ENCODE results near the gene ZNF672.
"Not testable (repeated sequence)": the region's sequence is repeated elsewhere in the genome, so short reads cannot be mapped to it uniquely, and the experiment has no call there.

ZNF672 gene

GRCh38 chr1:248837781-248838356 is at the start of gene ZNF672:
ZNF672 (plus strand) TSS chr1:248838224; CDS start chr1:248847275, 9,051 bp downstream.
- peak; percentile 90 for DNase-seq

- DNase-seq: no peak
Observed at GRCh38 chr1:248788327-248788726, 49.7 kb upstream of the ZNF672 start.

- DNase-seq: not testable (repeated sequence)
Observed at GRCh38 chr1:248789337-248789736, 48.7 kb upstream of the ZNF672 start.

GRCh38 chr1:248790456-248790855 is 47.6 kb upstream of the ZNF672 start:
- no peak for DNase-seq

GRCh38 chr1:248791010-248791409 is 47.0 kb upstream of the ZNF672 start:
- DNase-seq: no peak

- no peak for DNase-seq
Observed at GRCh38 chr1:248792342-248792741, 45.7 kb upstream of the ZNF672 start.

- no peak for DNase-seq
Observed at GRCh38 chr1:248793592-248793991, 44.4 kb upstream of the ZNF672 start.

- DNase-seq: not testable (repeated sequence)
Observed at GRCh38 chr1:248794663-248795062, 43.4 kb upstream of the ZNF672 start.

GRCh38 chr1:248798791-248799190 is 39.2 kb upstream of the ZNF672 start:
- DNase-seq: no peak

- no peak for DNase-seq
Observed at GRCh38 chr1:248800459-248800858, 37.6 kb upstream of the ZNF672 start.

- DNase-seq: no peak
Observed at GRCh38 chr1:248802454-248802853, 35.6 kb upstream of the ZNF672 start.

- not testable (repeated sequence) for DNase-seq
Observed at GRCh38 chr1:248803501-248803900, 34.5 kb upstream of the ZNF672 start.

GRCh38 chr1:248804771-248805681 is 33.0 kb upstream of the ZNF672 start:
- no peak for DNase-seq

- DNase-seq: no peak
Observed at GRCh38 chr1:248805876-248806275, 32.1 kb upstream of the ZNF672 start.

GRCh38 chr1:248807067-248807737 is 30.8 kb upstream of the ZNF672 start:
- DNase-seq: peak; percentile 25

GRCh38 chr1:248808876-248809275 is 29.1 kb upstream of the ZNF672 start:
- DNase-seq: no peak

GRCh38 chr1:248810000-248810726 is 27.9 kb upstream of the ZNF672 start:
- DNase-seq: no peak

GRCh38 chr1:248810727-248811513 is 27.1 kb upstream of the ZNF672 start:
- DNase-seq: no peak

GRCh38 chr1:248811514-248812490 is 26.2 kb upstream of the ZNF672 start:
- DNase-seq: no peak

GRCh38 chr1:248812736-248813425 is 25.1 kb upstream of the ZNF672 start:
- no peak for DNase-seq
